ENCODE data around the gene KCNT1.

Gene KCNT1

DNA sequence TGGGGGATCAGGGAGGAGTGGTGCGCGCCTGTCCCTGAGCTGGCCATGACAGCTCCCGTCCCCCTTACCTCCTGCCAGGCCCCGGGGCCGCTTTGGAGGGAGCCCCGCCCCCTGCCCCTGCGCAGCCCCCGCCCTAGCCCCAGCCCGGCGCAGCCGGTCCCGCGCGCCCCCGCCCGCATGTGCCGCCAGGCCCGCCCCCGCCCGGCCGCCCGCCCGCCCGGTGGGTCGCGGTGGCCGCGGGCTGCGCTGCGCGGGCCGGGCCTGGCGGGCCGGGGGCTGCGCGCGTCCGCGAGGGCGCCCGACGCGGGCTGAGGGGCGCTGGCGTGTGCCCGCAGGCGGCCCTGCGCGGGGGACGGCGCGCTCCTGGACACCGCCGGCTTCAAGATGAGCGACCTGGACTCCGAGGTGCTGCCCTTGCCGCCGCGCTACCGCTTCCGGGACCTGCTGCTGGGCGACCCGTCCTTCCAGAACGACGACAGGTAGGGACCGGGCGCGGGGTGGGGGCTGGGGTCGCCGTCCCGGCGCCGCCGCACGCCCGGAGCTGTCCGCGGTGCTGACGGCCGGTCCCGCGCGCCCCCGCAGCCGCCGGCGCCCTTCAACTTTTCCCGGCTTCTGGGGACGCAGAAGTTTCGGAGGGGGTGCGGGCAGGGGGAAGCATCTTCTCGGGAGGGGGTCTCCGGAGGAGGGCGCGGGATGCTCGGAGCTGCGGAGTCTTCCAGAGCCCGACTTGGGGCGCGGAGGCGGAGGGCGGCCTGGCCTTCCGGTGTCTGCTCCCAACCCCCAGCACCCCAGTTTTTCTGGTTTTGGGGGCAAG, 12.5 kb downstream of the KCNT1 start:
- Histone ChIP-seq H3K4me1 (ENCODE audit: insufficient read depth, low read length) (no peaks in the 10 kb centered on the region), H3K36me3 (ENCODE audit: insufficient read depth, low read length) (no peaks in the 10 kb centered on the region), H3K27ac (ENCODE audit: low read depth, low read length) (no peak overlapping the region), H3K27me3 (ENCODE audit: control insufficient read depth in 1 of 2, insufficient read depth in 2 of 2, low read length in 2 of 2) (peaks cover 14 to 49% of the 10 kb centered on the region in 2 donors), H3K9ac (ENCODE audit: low read length) (no peak overlapping the region), H3K4me3 (ENCODE audit: low read depth in 1 of 2, low read length in 2 of 2) (no peak overlapping the region), H3K9me3 (ENCODE audit: low read length) (no peaks in the 10 kb centered on the region)

DNA sequence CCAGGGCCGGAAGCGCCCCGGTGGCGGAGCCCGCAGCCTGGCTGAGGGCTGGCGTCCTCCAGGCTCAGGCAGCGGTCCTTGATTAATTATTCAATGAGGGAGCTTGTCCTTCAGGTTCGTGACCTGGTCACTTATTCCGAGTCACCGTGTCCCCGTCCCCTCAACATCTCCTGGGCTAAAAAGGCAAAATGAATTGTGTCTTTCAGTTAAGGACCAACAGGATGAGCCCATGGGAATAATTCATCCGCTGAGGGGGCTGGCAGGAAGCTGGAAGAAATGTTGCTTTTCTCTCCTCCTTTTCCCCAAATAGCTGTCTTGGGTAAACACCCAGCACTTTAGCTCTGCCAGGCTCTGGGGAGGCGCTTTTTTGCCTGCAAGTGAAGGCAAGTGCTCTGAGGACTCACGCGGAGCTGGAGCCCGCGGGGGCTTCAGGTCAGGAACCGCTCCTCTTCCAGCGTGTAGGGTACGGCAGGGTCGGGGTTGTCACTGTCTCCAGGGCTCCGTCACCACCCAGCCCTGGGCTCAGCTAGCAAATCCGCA, 13.1 kb downstream of the KCNT1 start:
- Histone ChIP-seq H3K4me1 (ENCODE audit: insufficient read depth, low read length) (no peaks in the 10 kb centered on the region), H3K4me3 (ENCODE audit: low read depth in 1 of 2, low read length in 2 of 2) (no peak overlapping the region), H3K27ac (ENCODE audit: low read depth, low read length) (no peak overlapping the region), H3K9me3 (ENCODE audit: low read length) (no peaks in the 10 kb centered on the region), H3K27me3 (ENCODE audit: control insufficient read depth in 1 of 2, insufficient read depth in 2 of 2, low read length in 2 of 2) (peaks cover 14 to 49% of the 10 kb centered on the region in 2 donors), H3K36me3 (ENCODE audit: insufficient read depth, low read length) (no peaks in the 10 kb centered on the region), H3K9ac (ENCODE audit: low read length) (no peak overlapping the region)

DNA sequence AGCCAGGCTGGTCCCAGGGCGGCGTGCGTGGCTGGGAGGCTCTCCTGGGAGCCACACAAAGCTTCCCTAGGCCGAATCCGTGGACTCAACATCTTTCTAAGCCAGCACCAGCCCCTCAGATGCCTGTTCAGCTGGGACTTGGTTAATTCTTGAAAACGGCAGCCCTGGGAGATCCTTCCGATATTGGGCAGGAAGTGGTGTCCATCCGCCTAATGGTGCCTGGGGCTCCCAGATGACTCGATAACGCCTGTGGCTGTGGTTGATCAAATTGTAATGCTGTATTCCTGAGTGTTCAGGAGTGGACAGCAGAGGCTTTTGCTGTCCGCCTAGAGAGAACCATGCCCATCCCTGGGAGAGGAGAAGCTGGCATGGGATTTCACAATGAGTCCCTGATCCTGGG, 14.1 kb downstream of the KCNT1 start:
- no peaks in the 10 kb centered on the region for H3K4me1 ChIP-seq (ENCODE audit: insufficient read depth, low read length)
- H3K9me3 ChIP-seq (ENCODE audit: low read length), result no peaks in the 10 kb centered on the region
- no peak overlapping the region for H3K27ac ChIP-seq (ENCODE audit: low read depth, low read length)
- peaks cover 14 to 56% of the 10 kb centered on the region in 2 donors for H3K27me3 ChIP-seq (ENCODE audit: control insufficient read depth in 1 of 2, insufficient read depth in 2 of 2, low read length in 2 of 2)
- no peak overlapping the region for H3K4me3 ChIP-seq (ENCODE audit: low read depth in 1 of 2, low read length in 2 of 2)
- H3K9ac ChIP-seq (ENCODE audit: low read length), result no peak overlapping the region
- H3K36me3 ChIP-seq (ENCODE audit: insufficient read depth, low read length), result no peaks in the 10 kb centered on the region

DNA sequence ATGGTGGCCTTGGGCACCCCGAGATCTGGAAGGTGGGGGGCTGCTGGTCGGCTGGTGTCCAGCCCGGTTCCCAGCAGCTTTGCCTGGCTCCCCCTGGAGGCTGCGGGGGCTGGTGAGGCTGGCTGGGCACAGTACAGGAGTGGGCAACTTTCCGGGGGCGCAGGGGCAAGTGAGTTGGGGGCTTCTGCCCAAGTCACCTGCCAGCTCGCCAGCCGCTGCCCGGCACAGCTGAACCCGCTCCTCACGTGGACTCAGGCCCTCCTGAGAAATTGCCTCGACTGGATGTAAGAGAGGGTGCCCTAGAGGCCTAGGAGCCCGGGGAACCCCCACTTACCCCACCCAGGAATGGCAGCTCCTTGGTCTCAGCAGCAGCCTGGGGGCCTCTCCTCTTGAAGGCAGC, 15.4 kb downstream of the KCNT1 start:
- Histone ChIP-seq H3K9me3 (ENCODE audit: low read length) (no peaks in the 10 kb centered on the region), H3K36me3 (ENCODE audit: insufficient read depth, low read length) (no peaks in the 10 kb centered on the region), H3K4me1 (ENCODE audit: insufficient read depth, low read length) (no peaks in the 10 kb centered on the region), H3K27me3 (ENCODE audit: control insufficient read depth in 1 of 2, insufficient read depth in 2 of 2, low read length in 2 of 2) (peaks cover 14 to 63% of the 10 kb centered on the region in 2 donors), H3K4me3 (ENCODE audit: low read depth in 1 of 2, low read length in 2 of 2) (no peak overlapping the region), H3K9ac (ENCODE audit: low read length) (no peak overlapping the region), H3K27ac (ENCODE audit: low read depth, low read length) (no peak overlapping the region)

DNA sequence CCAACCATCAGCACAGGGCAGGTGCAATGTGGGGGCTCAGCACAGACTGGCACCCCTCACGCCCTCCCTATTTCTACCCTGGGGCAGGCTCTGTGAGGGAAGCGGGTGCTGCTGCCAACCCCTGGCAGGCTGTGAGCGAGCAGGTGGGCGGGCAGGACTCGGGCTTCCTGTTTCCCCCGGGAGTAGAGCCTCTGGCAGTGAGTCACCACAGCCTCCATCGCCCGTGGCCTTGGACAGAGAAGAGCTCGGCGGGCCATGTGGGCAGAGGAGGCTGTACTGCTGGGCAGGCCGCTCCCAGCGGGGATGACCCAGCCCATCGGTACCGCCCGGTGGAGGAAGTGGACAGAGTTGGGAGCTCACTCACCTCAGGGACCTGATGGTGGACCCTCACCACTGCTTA, 16.6 kb downstream of the KCNT1 start:
- H3K9me3 ChIP-seq (ENCODE audit: low read length), result no peaks in the 10 kb centered on the region
- H3K9ac ChIP-seq (ENCODE audit: low read length), result no peak overlapping the region
- H3K4me1 ChIP-seq (ENCODE audit: insufficient read depth, low read length), result no peaks in the 10 kb centered on the region
- no peak overlapping the region for H3K4me3 ChIP-seq (ENCODE audit: low read depth in 1 of 2, low read length in 2 of 2)
- no peak overlapping the region for H3K27ac ChIP-seq (ENCODE audit: low read depth, low read length)
- peaks cover 14 to 53% of the 10 kb centered on the region in 2 donors for H3K27me3 ChIP-seq (ENCODE audit: control insufficient read depth in 1 of 2, insufficient read depth in 2 of 2, low read length in 2 of 2)
- no peaks in the 10 kb centered on the region for H3K36me3 ChIP-seq (ENCODE audit: insufficient read depth, low read length)

DNA sequence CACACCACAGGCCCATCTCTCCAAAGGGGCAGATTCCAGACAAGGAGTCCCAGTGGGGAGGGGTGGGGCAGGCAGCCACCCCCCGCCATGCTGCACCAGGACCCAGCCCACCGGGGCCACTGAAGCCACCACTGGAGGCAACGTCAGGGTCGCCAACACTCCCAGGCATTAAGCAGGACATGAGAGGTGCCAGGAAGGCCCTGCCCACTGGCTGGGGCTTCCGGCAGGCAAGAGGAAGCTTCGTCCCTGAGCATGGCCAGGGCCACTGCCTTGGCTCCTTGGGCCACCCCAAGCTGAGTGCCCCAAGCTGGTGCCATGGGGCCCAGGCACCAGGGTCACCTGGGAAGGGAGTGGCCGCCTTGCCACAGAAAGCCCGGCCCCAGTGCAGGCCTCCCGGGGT, 17.5 kb downstream of the KCNT1 start:
- no peaks in the 10 kb centered on the region for H3K4me1 ChIP-seq (ENCODE audit: insufficient read depth, low read length)
- H3K9me3 ChIP-seq (ENCODE audit: low read length), result no peaks in the 10 kb centered on the region
- no peak overlapping the region for H3K4me3 ChIP-seq (ENCODE audit: low read depth in 1 of 2, low read length in 2 of 2)
- peaks cover 14 to 49% of the 10 kb centered on the region in 2 donors for H3K27me3 ChIP-seq (ENCODE audit: control insufficient read depth in 1 of 2, insufficient read depth in 2 of 2, low read length in 2 of 2)
- H3K36me3 ChIP-seq (ENCODE audit: insufficient read depth, low read length), result no peaks in the 10 kb centered on the region
- no peak overlapping the region for H3K27ac ChIP-seq (ENCODE audit: low read depth, low read length)
- no peak overlapping the region for H3K9ac ChIP-seq (ENCODE audit: low read length)

DNA sequence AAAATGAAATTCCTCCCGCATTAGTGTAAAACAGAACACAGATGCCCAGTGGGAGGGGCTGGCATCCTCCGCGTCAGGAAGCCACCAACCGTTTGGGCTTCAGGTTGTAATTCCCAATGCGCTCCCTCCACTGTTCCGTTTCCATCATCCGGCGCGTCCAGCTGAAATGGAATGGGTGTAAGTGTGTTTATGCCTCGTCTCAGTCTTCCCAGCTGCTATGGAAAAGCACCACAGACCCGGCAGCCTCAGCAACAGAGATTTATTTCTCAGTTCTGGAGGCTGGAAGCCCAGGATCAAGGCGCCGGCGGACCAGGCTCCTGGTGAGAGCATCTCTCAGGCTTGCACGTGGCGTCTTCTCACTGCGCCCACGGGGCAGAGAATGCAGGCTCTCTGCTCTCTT, 20.4 kb downstream of the KCNT1 start:
- H3K4me3 ChIP-seq (ENCODE audit: low read depth in 1 of 2, low read length in 2 of 2), result no peak overlapping the region

DNA sequence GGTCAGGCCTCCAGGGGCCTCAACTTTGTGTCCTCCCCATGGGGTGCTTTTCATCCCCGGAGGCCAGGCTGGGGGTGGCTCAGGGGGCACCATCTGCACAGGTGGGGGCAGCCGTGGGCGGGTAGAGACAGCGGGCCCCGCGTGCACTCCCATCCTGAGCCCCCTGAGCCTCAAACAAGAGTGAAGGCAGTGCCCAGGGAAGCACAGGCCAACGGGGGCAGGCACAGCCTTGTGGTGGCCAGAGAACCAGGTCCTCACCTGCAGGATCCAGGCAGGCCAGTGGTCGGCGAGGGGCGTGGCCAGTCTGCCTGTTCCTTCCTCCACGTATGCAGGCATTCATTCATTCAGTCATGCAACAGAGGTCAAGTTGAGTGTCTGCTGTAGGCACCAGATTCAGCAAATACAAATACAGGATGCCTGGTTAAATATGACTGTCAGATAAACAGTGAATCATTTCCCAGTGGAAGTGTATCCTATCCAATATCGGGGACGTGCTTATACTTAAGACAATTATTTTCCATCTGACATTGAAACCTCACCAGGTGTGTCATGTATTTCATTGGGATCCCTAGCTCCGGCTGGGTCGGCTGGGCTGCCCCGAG, 22.3 kb downstream of the KCNT1 start:
- Histone ChIP-seq H3K9me3 (ENCODE audit: low read length) (no peaks in the 10 kb centered on the region), H3K9ac (ENCODE audit: low read length) (no peak overlapping the region), H3K36me3 (ENCODE audit: insufficient read depth, low read length) (no peaks in the 10 kb centered on the region), H3K27ac (ENCODE audit: low read depth, low read length) (no peak overlapping the region), H3K4me3 (ENCODE audit: low read depth in 1 of 2, low read length in 2 of 2) (no peak overlapping the region), H3K27me3 (ENCODE audit: control insufficient read depth in 1 of 2, insufficient read depth in 2 of 2, low read length in 2 of 2) (peaks cover 0 to 28% of the 10 kb centered on the region in 2 donors), H3K4me1 (ENCODE audit: insufficient read depth, low read length) (no peaks in the 10 kb centered on the region)

More for the DNA sequence above, 20.4 kb downstream of the KCNT1 start:
- H3K4me1 ChIP-seq (ENCODE audit: insufficient read depth, low read length), result no peaks in the 10 kb centered on the region
- H3K27me3 ChIP-seq (ENCODE audit: control insufficient read depth in 1 of 2, insufficient read depth in 2 of 2, low read length in 2 of 2), result peaks cover 4 to 38% of the 10 kb centered on the region in 2 donors
- no peak overlapping the region for H3K27ac ChIP-seq (ENCODE audit: low read depth, low read length)
- no peak overlapping the region for H3K9ac ChIP-seq (ENCODE audit: low read length)
- H3K36me3 ChIP-seq (ENCODE audit: insufficient read depth, low read length), result no peaks in the 10 kb centered on the region
- no peaks in the 10 kb centered on the region for H3K9me3 ChIP-seq (ENCODE audit: low read length)

DNA sequence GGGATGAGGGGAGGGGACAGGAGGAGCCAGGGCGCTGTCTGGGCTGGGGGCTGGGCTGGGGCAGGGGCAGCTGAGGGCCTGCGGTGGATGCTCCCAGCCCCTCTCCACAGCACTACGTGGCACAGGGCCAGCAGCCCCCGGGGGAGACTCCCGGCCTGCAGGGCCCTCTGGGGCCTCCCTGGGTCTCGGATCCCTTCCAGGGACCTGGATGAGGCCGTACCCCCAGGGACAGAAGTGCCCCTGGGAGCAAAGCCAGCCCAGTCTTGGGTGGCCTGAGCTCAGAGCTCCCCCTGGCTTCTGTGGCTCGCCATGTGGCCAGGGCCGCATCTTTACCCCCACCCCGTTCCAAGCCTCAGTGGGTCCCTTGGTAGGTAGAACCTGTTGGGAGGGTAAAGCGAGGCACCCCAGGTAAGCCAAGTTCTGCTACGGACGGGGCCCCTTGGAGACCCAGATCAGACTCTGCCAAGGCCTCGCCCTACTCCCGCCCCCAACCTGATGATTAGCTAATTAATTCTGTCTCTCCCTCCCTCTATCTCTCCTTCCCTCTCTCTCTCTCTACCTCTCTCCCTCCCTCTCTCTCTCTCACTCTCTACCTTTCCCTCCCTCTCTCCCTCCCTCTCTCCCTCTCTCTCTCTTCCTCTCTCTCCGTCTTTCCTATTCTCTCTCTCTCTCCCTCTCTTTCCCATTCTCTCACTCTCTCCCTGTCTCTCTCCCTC, 24.3 kb downstream of the KCNT1 start:
- Histone ChIP-seq H3K9ac (ENCODE audit: low read length) (no peak overlapping the region), H3K27me3 (ENCODE audit: control insufficient read depth in 1 of 2, insufficient read depth in 2 of 2, low read length in 2 of 2) (peaks cover 0 to 19% of the 10 kb centered on the region in 2 donors), H3K4me1 (ENCODE audit: insufficient read depth, low read length) (no peaks in the 10 kb centered on the region), H3K9me3 (ENCODE audit: low read length) (no peaks in the 10 kb centered on the region), H3K36me3 (ENCODE audit: insufficient read depth, low read length) (no peaks in the 10 kb centered on the region), H3K27ac (ENCODE audit: low read depth, low read length) (no peak overlapping the region), H3K4me3 (ENCODE audit: low read depth in 1 of 2, low read length in 2 of 2) (no peak overlapping the region)

DNA sequence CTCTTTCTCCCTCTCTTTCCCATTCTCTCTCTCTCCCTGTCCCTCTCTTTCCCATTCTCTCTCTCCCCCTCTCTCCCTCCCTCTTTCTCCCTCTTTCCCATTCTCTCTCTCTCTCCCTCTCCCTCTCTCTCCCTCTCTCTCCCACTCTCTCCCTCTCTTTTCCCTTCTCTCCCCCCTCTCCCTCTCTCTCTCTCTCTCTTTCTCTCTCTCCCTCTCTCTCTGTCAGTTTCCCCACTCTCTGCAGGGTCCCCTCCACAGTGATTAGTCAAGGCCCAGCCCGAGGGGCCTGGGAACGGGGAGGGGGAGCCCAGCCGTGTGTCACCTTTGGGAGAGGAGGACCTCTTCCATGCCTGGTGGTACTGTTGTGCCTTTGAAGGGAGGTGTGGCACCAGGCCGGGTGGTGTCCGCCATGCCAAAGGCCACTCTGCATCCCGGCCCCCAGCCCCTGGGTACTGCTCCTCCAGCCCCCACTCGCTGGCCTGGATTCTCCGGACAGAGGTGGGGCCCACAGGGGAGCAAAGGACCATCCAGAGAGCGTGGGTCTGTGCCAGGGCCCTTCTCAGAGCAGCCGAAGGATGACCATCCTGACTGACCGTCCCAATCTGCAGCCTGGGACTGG, 25.4 kb downstream of the KCNT1 start:
- no peak overlapping the region for H3K27ac ChIP-seq (ENCODE audit: low read depth, low read length)
- H3K4me3 ChIP-seq (ENCODE audit: low read depth in 1 of 2, low read length in 2 of 2), result no peak overlapping the region
- no peak overlapping the region for H3K9ac ChIP-seq (ENCODE audit: low read length)
- no peaks in the 10 kb centered on the region for H3K4me1 ChIP-seq (ENCODE audit: insufficient read depth, low read length)
- no peaks in the 10 kb centered on the region for H3K36me3 ChIP-seq (ENCODE audit: insufficient read depth, low read length)
- peaks cover 0 to 14% of the 10 kb centered on the region in 2 donors for H3K27me3 ChIP-seq (ENCODE audit: control insufficient read depth in 1 of 2, insufficient read depth in 2 of 2, low read length in 2 of 2)
- H3K9me3 ChIP-seq (ENCODE audit: low read length), result no peaks in the 10 kb centered on the region

All from muscle layer of colon (tissue), 2 donors.